Panc1 (cell line): ENCODE data around the gene TEX28. TPM values are rescaled to one million over a fixed set of nuclear protein-coding genes. Genes with fewer than 3 reads are reported as not detected.
A peak's percentile ranks its signal among the peaks of the same experiment; 100 is the strongest.
"Not testable (repeated sequence)": the region's sequence is repeated elsewhere in the genome, so short reads cannot be mapped to it uniquely, and the experiment has no call there.

Experiments
- ATAC-seq: fragments of 200-7000 bp; cut with Tn5 transposase; 2 replicates; pipeline ENCODE4 v1.9.1; 2020; ENCODE audit warnings: mild to moderate bottlenecking, moderate library complexity
- BruUV-seq: library from RNA; stranded (reverse); fragments of 400-500 nt; replicated peaks from 2 replicates; lab custom pipeline; 2021; lab: Mats Ljungman, UMichigan
- CTCF ChIA-PET: fragments of 300-600 bp; sonication (Branson Sonifier 250); formaldehyde crosslinking; loops from one replicate; lab custom pipeline; 2022; ENCODE audit warnings: antibody characterized with exemption; lab: Charles Lee
- POLR2A ChIA-PET: fragments of 300-600 bp; sonication (Branson Sonifier 250); formaldehyde crosslinking; loops from one replicate; lab custom pipeline; 2022; ENCODE audit warnings: antibody characterized with exemption; lab: Charles Lee
- DNase-seq: peaks from one replicate; pipeline ENCODE4 v3.0.0-alpha.2; 2010; ENCODE audit warnings: low read depth, low spot score
- H3K27ac ChIP-seq: 2 replicates; pipeline ENCODE4 v1.5.1; 2011; ENCODE audit warnings: mild to moderate bottlenecking, low read length, inconsistent platforms
- H3K27me3 ChIP-seq: fragments of 200-500 bp; sonication (Bioruptor generic); 2 replicates; pipeline ENCODE4 v1.6.0; 2014; ENCODE audit warnings: low read length, inconsistent platforms; ENCODE audit not compliant: control insufficient read depth, insufficient read depth
- H3K36me3 ChIP-seq: fragments of 200-500 bp; sonication (Bioruptor generic); 2 replicates; pipeline ENCODE4 v1.5.1; 2014; ENCODE audit warnings: inconsistent platforms, mild to moderate bottlenecking, low read length, moderate library complexity; ENCODE audit not compliant: control insufficient read depth, insufficient read depth
- H3K4me1 ChIP-seq: 2 replicates; pipeline ENCODE4 v1.5.1; 2011; ENCODE audit warnings: inconsistent platforms, mild to moderate bottlenecking, low read length, moderate library complexity; ENCODE audit not compliant: control insufficient read depth, insufficient read depth
- H3K4me3 ChIP-seq, 2 experiments: 2 replicates each; pipeline ENCODE4 v1.5.1; 2011 to 2012; ENCODE audit warnings: low read depth in 2 of 2, low read length in 2 of 2, mild to moderate bottlenecking in 2 of 2, inconsistent platforms in 1 of 2, moderate library complexity in 1 of 2
- H3K9me3 ChIP-seq: fragments of 200-500 bp; sonication (Bioruptor generic); 2 replicates; pipeline ENCODE4 v1.5.1; 2014; ENCODE audit warnings: low read depth, mild to moderate bottlenecking, inconsistent platforms, low read length, moderate library complexity; ENCODE audit not compliant: control insufficient read depth, insufficient read depth
- CTCF ChIP-seq: fragments of 450-650 bp; IDR thresholded peaks from 2 replicates; pipeline ENCODE4 v1.5.1; 2017; ENCODE audit warnings: mild to moderate bottlenecking
- POLR2AphosphoS5 ChIP-seq: IDR thresholded peaks from 2 replicates; pipeline ENCODE4 v1.6.1; 2012; ENCODE audit warnings: mild to moderate bottlenecking, low read depth, low read length, moderate library complexity
- REST ChIP-seq, 2 experiments: IDR thresholded peaks; 2 replicates each; pipeline ENCODE4 v1.6.1; 2011 to 2012; ENCODE audit warnings: low read depth in 2 of 2, control low read depth in 1 of 2, low read length in 1 of 2, mild to moderate bottlenecking in 1 of 2, moderate library complexity in 1 of 2; ENCODE audit not compliant: insufficient read depth in 1 of 2
- SIN3A ChIP-seq: IDR thresholded peaks from 2 replicates; pipeline ENCODE4 v1.6.1; 2012; ENCODE audit warnings: low read depth, mild to moderate bottlenecking, low read length, moderate library complexity, borderline replicate concordance; ENCODE audit not compliant: insufficient read depth
- TCF7L2 ChIP-seq: IDR thresholded peaks from 2 replicates; pipeline ENCODE4 v1.6.1; 2011; ENCODE audit warnings: mild to moderate bottlenecking, low read depth, low read length, inconsistent platforms
- in situ Hi-C: cut with HindIII; loops from 2 replicates; pipeline ENCODE4 v1.10.0; 2016; ENCODE audit warnings: low sequenced_read_pairs, low pct_unique_long_range_greater_than_20kb
- intact Hi-C: fragments of 100-400 bp; cut with micrococcal nuclease; formaldehyde crosslinking; loops from one replicate; pipeline ENCODE4 v1.10.0; 2022; ENCODE audit not compliant: unreplicated experiment
- total RNA-seq: library from RNA; stranded (reverse); gene quantifications from one replicate; pipeline ENCODE4 v1.2.1, GENCODE V29; 2021; ENCODE audit not compliant: unreplicated experiment

TEX28 gene
- total RNA-seq, 1 experiment from 2014 or later = not detected

GRCh38 chrX:154295664-154296310 is 863 bp upstream of the TEX28 start, which contains the start of gene TKTL1:
TSS of gene TKTL1 (plus strand) at chrX:154295795. CDS start at chrX:154295860, 65 bp downstream.
- BruUV-seq = no TSS peak
- ChIA-PET POLR2A (no interaction called here), CTCF (no interaction called here)
- Histone ChIP-seq H3K36me3 (no peaks in the 10 kb centered on the region), H3K4me3 (no peak within 1 kb of the TSS), H3K27ac (no peak within 1 kb of the TSS), H3K4me1 (no peaks in the 10 kb centered on the region), H3K9me3 (no peaks in the 10 kb centered on the region), H3K27me3 (no peaks in the 10 kb centered on the region)
- in situ Hi-C loops = no loop called here
- intact Hi-C loops = no loop called here
- TF ChIP-seq POLR2AphosphoS5 (no peak), SIN3A (no peak), REST (IDR thresholded peaks at IDR 0.05; ENCODE audit: insufficient read depth in 1 of 2, low read depth in 2 of 2, low read length in 1 of 2) (no peak), TCF7L2 (no peak), CTCF (no peak)
- DNase-seq (no peak), ATAC-seq (no peak)

GRCh38 chrX:154286406-154286805 is 8.5 kb downstream of the TEX28 start:
- in situ Hi-C loops, H3K4me1 ChIP-seq, H3K27me3 ChIP-seq, intact Hi-C loops, ATAC-seq, H3K4me3 ChIP-seq, BruUV-seq, DNase-seq, POLR2A ChIA-PET, H3K36me3 ChIP-seq, H3K9me3 ChIP-seq, CTCF ChIA-PET, H3K27ac ChIP-seq: not testable (repeated sequence)

- POLR2A ChIA-PET, in situ Hi-C loops: not testable (repeated sequence)
Measured at GRCh38 chrX:154284489-154285338, 10.2 kb downstream of the TEX28 start.

GRCh38 chrX:154269245-154269644 is 25.7 kb downstream of the TEX28 start:
- in situ Hi-C loops, H3K27me3 ChIP-seq, intact Hi-C loops, H3K4me1 ChIP-seq, H3K4me3 ChIP-seq, BruUV-seq, H3K36me3 ChIP-seq, POLR2A ChIA-PET, H3K27ac ChIP-seq, DNase-seq, ATAC-seq, H3K9me3 ChIP-seq, CTCF ChIA-PET: not testable (repeated sequence)

More at GRCh38 chrX:154284489-154285338, 10.2 kb downstream of the TEX28 start:
- H3K9me3 ChIP-seq, H3K36me3 ChIP-seq, H3K27ac ChIP-seq, DNase-seq, intact Hi-C loops, BruUV-seq, H3K4me3 ChIP-seq, CTCF ChIA-PET, H3K27me3 ChIP-seq, H3K4me1 ChIP-seq: not testable (repeated sequence)
- ATAC-seq = peak; percentile 70; the same call in 1 of the 2 replicates

- intact Hi-C loops, H3K27me3 ChIP-seq, ATAC-seq, in situ Hi-C loops, H3K4me1 ChIP-seq, DNase-seq, H3K9me3 ChIP-seq, POLR2A ChIA-PET, CTCF ChIA-PET, H3K36me3 ChIP-seq, H3K27ac ChIP-seq, H3K4me3 ChIP-seq, BruUV-seq: not testable (repeated sequence)
Measured at GRCh38 chrX:154263072-154263471, 31.9 kb downstream of the TEX28 start.
